ENCODE results near the gene MAST1. TPM values are rescaled to one million over a fixed set of nuclear protein-coding genes. Genes with fewer than 3 reads are reported as not detected.

Gene MAST1
- total RNA-seq, 1 experiment from 2014 or later, result 11.2 TPM

DNA sequence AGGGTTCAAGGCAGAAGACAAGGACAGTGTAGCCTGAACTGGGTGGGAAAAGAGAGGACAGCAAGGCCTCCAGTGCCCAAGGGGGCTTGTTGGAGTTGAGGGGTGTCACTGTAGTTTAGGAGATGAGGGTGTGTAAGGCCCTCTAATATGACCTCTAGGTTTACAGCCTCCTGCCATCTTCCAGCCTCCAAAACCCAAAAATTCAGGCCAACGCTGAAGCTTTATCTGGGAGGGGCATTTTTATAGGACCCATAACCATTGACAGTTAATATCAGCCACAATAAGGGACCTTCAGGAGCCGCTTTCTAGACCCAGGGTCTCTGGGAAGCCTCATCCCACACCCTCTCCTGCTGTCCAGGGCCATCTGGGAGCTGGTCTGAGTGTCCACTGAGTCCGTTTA lies 45.9 kb downstream of the MAST1 start:
- Histone ChIP-seq H3K9me3 (ENCODE audit: low read length) (peaks cover 9% of the 10 kb centered on the region; the same call in 1 of the 2 replicates), H3K36me3 (ENCODE audit: low read depth, low read length) (no peaks in the 10 kb centered on the region; the same call in 1 of the 2 replicates), H3F3A (ENCODE audit: low read length, unreplicated experiment) (no peaks in the 10 kb centered on the region), H3K4me1 (ENCODE audit: insufficient read depth, low read length) (peaks cover 7% of the 10 kb centered on the region; the same call in 1 of the 2 replicates), H2AFZ (ENCODE audit: low read length) (no peak overlapping the region), H3K9me2 (replicated peaks; ENCODE audit: low read length) (no peaks in the 10 kb centered on the region), H3K9ac (ENCODE audit: low read length) (no peak overlapping the region), H3K4me2 (ENCODE audit: low read length) (no peak overlapping the region), H3K27me3 (ENCODE audit: low read length) (peaks cover 9% of the 10 kb centered on the region; the same call in 1 of the 2 replicates), H3K4me3 (ENCODE audit: low read length) (no peak overlapping the region), H3K79me2 (ENCODE audit: low read length) (0 out of 2 replicates have a peak, but pooled peaks cover 4% of the 10 kb centered on the region), H3K27ac (ENCODE audit: low read length) (no peak overlapping the region), H4K20me1 (ENCODE audit: low read length) (no peaks in the 10 kb centered on the region)
- CTCF ChIA-PET, result no interaction called here
- BruUV-seq (replicated peaks), result no TSS peak
- TF ChIP-seq EZH2 (IDR thresholded peaks at IDR 0.05; ENCODE audit: low read length, unreplicated experiment) (no peak), EZH2phosphoT487 (IDR thresholded peaks at IDR 0.05; ENCODE audit: borderline replicate concordance, low read length) (no peak)
- TF ChIP-seq, protein P1, sequence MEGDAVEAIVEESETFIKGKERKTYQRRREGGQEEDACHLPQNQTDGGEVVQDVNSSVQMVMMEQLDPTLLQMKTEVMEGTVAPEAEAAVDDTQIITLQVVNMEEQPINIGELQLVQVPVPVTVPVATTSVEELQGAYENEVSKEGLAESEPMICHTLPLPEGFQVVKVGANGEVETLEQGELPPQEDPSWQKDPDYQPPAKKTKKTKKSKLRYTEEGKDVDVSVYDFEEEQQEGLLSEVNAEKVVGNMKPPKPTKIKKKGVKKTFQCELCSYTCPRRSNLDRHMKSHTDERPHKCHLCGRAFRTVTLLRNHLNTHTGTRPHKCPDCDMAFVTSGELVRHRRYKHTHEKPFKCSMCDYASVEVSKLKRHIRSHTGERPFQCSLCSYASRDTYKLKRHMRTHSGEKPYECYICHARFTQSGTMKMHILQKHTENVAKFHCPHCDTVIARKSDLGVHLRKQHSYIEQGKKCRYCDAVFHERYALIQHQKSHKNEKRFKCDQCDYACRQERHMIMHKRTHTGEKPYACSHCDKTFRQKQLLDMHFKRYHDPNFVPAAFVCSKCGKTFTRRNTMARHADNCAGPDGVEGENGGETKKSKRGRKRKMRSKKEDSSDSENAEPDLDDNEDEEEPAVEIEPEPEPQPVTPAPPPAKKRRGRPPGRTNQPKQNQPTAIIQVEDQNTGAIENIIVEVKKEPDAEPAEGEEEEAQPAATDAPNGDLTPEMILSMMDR (conservative IDR thresholded peaks at IDR 0.05; ENCODE audit: low read depth, low read length), result no peak
- DNase-seq (no peak), ATAC-seq (no peak)
- POLR2A ChIA-PET (ENCODE audit: unreplicated experiment), result interaction anchor here (0.6 kb wide), 1 partner anchor 142 kb away, joined by 10 read pairs; no protein-coding TSS in a partner anchor
- intact Hi-C loops (cut with micrococcal nuclease), result no loop called here

DNA sequence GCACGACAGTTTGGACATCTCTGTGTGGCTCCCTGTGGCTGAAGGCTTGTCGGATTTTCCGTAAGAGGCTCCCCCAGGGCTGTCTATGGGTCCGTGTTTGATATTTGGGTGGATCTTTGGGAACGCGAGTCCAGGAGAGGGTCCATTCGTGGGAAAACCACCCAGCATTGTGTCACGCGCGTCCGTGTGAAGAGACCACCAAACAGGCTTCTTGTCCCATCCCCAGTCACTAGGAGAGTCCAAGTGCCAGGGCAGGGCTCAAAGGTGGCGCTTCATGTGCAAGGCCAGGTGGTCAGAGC lies 46.3 kb downstream of the MAST1 start:
- DNase-seq, result no peak
- no TSS peak for BruUV-seq (replicated peaks)
- no peak overlapping the region for H3K9ac ChIP-seq (ENCODE audit: low read length)
- no peaks in the 10 kb centered on the region for H3K9me2 ChIP-seq (replicated peaks; ENCODE audit: low read length)
- no peak overlapping the region for H3K4me3 ChIP-seq (ENCODE audit: low read length)
- TF ChIP-seq EZH2phosphoT487 (IDR thresholded peaks at IDR 0.05; ENCODE audit: borderline replicate concordance, low read length), result no peak
- H3K79me2 ChIP-seq (ENCODE audit: low read length), result 0 out of 2 replicates have a peak, but pooled peaks cover 4% of the 10 kb centered on the region
- no peaks in the 10 kb centered on the region; the same call in 1 of the 2 replicates for H3K36me3 ChIP-seq (ENCODE audit: low read depth, low read length)
- no peak overlapping the region for H2AFZ ChIP-seq (ENCODE audit: low read length)
- intact Hi-C loops (cut with micrococcal nuclease), result no loop called here
- H3K27me3 ChIP-seq (ENCODE audit: low read length), result peaks cover 9% of the 10 kb centered on the region; the same call in 1 of the 2 replicates
- H3F3A ChIP-seq (ENCODE audit: low read length, unreplicated experiment), result no peaks in the 10 kb centered on the region
- no peak overlapping the region for H3K4me2 ChIP-seq (ENCODE audit: low read length)
- no peaks in the 10 kb centered on the region for H4K20me1 ChIP-seq (ENCODE audit: low read length)
- no peak overlapping the region for H3K27ac ChIP-seq (ENCODE audit: low read length)
- ChIA-PET CTCF (no interaction called here), POLR2A (ENCODE audit: unreplicated experiment) (no interaction called here)
- H3K9me3 ChIP-seq (ENCODE audit: low read length), result peaks cover 9% of the 10 kb centered on the region; the same call in 1 of the 2 replicates
- peaks cover 7% of the 10 kb centered on the region; the same call in 1 of the 2 replicates for H3K4me1 ChIP-seq (ENCODE audit: insufficient read depth, low read length)
- no peak for ATAC-seq

DNA sequence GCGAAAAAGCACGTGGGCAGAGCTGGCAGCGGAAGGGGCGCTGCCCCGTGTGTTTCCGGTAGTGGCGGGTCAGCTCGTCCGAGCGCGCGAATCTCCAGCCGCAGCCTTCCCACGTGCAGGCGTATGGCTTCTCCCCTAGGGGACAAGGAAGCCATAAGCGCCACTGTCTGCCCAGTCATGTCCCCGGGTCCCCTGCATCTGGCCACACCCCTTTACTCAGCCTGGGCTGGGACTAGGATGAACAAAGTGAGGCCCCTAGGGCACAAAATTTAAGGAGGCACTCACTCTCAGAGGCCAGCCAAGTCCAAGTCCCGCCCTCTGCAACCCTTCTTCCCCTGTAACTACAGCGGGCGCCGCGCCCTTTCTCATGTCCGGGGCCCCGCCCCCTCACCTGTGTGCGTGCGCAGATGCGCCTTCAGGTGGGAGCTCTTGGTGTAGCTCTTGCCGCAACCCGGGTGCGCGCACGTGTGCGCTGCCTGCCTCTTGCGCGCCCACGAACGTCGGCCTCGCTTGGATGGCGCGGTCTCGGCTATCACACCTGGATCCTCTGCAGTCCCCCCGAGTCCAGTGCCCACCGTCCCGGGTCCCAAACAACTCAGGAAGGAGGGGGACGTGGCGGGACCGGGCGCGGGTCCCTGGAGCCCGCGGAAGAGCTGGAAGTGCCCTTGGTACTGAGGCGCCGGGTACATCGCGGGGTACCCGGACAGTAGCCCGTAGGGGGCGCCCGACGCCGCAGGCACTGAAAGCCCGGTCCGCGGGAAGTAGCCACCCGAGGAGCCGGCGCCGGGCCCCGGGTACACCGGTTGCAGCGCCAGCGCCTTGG lies 46.8 kb downstream of the MAST1 start:
- no TSS peak for BruUV-seq (replicated peaks)
- H3K9me2 ChIP-seq (replicated peaks; ENCODE audit: low read length), result no peaks in the 10 kb centered on the region
- H3K79me2 ChIP-seq (ENCODE audit: low read length), result 0 out of 2 replicates have a peak, but pooled peaks cover 4% of the 10 kb centered on the region
- H4K20me1 ChIP-seq (ENCODE audit: low read length), result no peaks in the 10 kb centered on the region
- H3F3A ChIP-seq (ENCODE audit: low read length, unreplicated experiment), result no peaks in the 10 kb centered on the region
- ATAC-seq, result no peak
- no peak overlapping the region for H3K9ac ChIP-seq (ENCODE audit: low read length)
- no peaks in the 10 kb centered on the region; the same call in 1 of the 2 replicates for H3K36me3 ChIP-seq (ENCODE audit: low read depth, low read length)
- H3K9me3 ChIP-seq (ENCODE audit: low read length), result peaks cover 9% of the 10 kb centered on the region; the same call in 1 of the 2 replicates
- H3K4me1 ChIP-seq (ENCODE audit: insufficient read depth, low read length), result peaks cover 7% of the 10 kb centered on the region; the same call in 1 of the 2 replicates
- peak overlapping the region; percentile 79 for H2AFZ ChIP-seq (ENCODE audit: low read length)
- no peak overlapping the region for H3K27ac ChIP-seq (ENCODE audit: low read length)
- intact Hi-C loops (cut with micrococcal nuclease), result no loop called here
- peaks cover 9% of the 10 kb centered on the region; the same call in 1 of the 2 replicates for H3K27me3 ChIP-seq (ENCODE audit: low read length)
- peak overlapping the region; percentile 70 for H3K4me2 ChIP-seq (ENCODE audit: low read length)
- TF ChIP-seq EZH2 (IDR thresholded peaks at IDR 0.05; ENCODE audit: low read length, unreplicated experiment) (no peak), EZH2phosphoT487 (IDR thresholded peaks at IDR 0.05; ENCODE audit: borderline replicate concordance, low read length) (no peak)
- TF ChIP-seq, protein P1 (conservative IDR thresholded peaks at IDR 0.05; ENCODE audit: low read depth, low read length), result peak; percentile 58
- ChIA-PET POLR2A (ENCODE audit: unreplicated experiment) (no interaction called here), CTCF (no interaction called here)
- peak overlapping the region; percentile 44; the same call in 1 of the 2 replicates for H3K4me3 ChIP-seq (ENCODE audit: low read length)
- DNase-seq, result peak; percentile 70

Measured in PC-3 (cell line).